Lung (tissue), 12 donors: Measurements from ENCODE around the gene RAPGEF1. TPM values are rescaled to one million over a fixed set of nuclear protein-coding genes. Genes with fewer than 3 reads are reported as not detected.

Experiments
- ATAC-seq: fragments of 200-7000 bp; cut with Tn5 transposase; one replicate; pipeline ENCODE4 v1.9.1; 2020; ENCODE audit warnings: moderate number of reproducible peaks; ENCODE audit not compliant: insufficient read depth, low FRiP score
- DNase-seq, 3 donors: peaks; one replicate each; pipeline ENCODE4 v3.0.0-alpha.2; 2013 to 2017
- H3K27ac ChIP-seq, 2 donors: one replicate each; pipeline ENCODE4 v1.5.1; 2013; ENCODE audit warnings: mild to moderate bottlenecking in 2 of 2, moderate library complexity in 2 of 2, control low read depth in 1 of 2, inconsistent platforms in 1 of 2, low read depth in 1 of 2, low read length in 1 of 2
- H3K27me3 ChIP-seq, 3 donors: one replicate each; pipeline ENCODE4 v1.5.1; 2013; ENCODE audit warnings: low read length in 2 of 3; ENCODE audit not compliant: control insufficient read depth in 3 of 3, insufficient read depth in 3 of 3
- H3K36me3 ChIP-seq, 4 donors: one replicate each; pipeline ENCODE4 v1.5.1; 2013; ENCODE audit warnings: low read length in 4 of 4, mild to moderate bottlenecking in 1 of 4, moderate library complexity in 1 of 4; ENCODE audit not compliant: control insufficient read depth in 4 of 4, insufficient read depth in 4 of 4
- H3K4me1 ChIP-seq, 5 donors: one replicate each; pipeline ENCODE4 v1.5.1; 2013; ENCODE audit warnings: low read length in 5 of 5, mild to moderate bottlenecking in 2 of 5, moderate library complexity in 1 of 5; ENCODE audit not compliant: control insufficient read depth in 5 of 5, insufficient read depth in 5 of 5
- H3K4me3 ChIP-seq: one replicate; pipeline ENCODE4 v1.5.1; 2013; ENCODE audit warnings: mild to moderate bottlenecking, control low read depth, moderate library complexity
- H3K9ac ChIP-seq, 2 donors: one replicate each; pipeline ENCODE4 v1.5.1; 2013; ENCODE audit warnings: low read length in 2 of 2, control low read depth in 1 of 2; ENCODE audit not compliant: insufficient read depth in 1 of 2
- H3K9me3 ChIP-seq, 4 donors: one replicate each; pipeline ENCODE4 v1.5.1; 2013; ENCODE audit warnings: low read length in 3 of 4, mild to moderate bottlenecking in 1 of 4, moderate library complexity in 1 of 4; ENCODE audit not compliant: control insufficient read depth in 4 of 4, insufficient read depth in 3 of 4
- CTCF ChIP-seq: IDR thresholded peaks from 2 replicates; pipeline ENCODE4 v1.5.1; 2012; ENCODE audit warnings: mild to moderate bottlenecking; ENCODE audit errors: control extremely low read depth, extremely low read depth
- WGBS, 2 donors: extraction: QIAGEN DNeasy Blood & Tissue Kit; methylation state at CpG; one replicate each; pipeline ENCODE4 v1.1.7; 2013; 5-methylcytosine and 5-hydroxymethylcytosine counted together
- polyA plus RNA-seq, 2 donors: library from polyadenylated mRNA; stranded (reverse); fragments of 200-250 nt; gene quantifications; one replicate each; pipeline ENCODE4 v1.2.1, GENCODE V29; 2013
- total RNA-seq, 2 donors: library from RNA; depleted of rRNA in 1 of 2; stranded (reverse); fragments of >200 nt in 1 of 2; gene quantifications; one replicate each; pipeline ENCODE4 v1.2.1, GENCODE V29; 2014 to 2021
- donor health status: control.
- donor health status: control.
- donor health status: Bipolar disorder and iron deficiency.
- donor health status: healthy.
- donor health status: DM: yes; HTN: yes; CAD: no.

RAPGEF1 gene
- total and polyA plus RNA-seq, 4 donors = 38.9 to 134 (median 55.1) TPM

- DNase-seq (no peak), ATAC-seq (no peak)
- Histone ChIP-seq H3K36me3 (peaks cover 3 to 62% (median 17%) of the 10 kb centered on the region in 4 donors), H3K4me3 (no peak overlapping the region), H3K27me3 (no peaks in the 10 kb centered on the region), H3K4me1 (peaks cover 0 to 2% (median 0%) of the 10 kb centered on the region in 5 donors), H3K27ac (no peak overlapping the region), H3K9ac (no peak overlapping the region), H3K9me3 (no peaks in the 10 kb centered on the region)
- WGBS, 2 donors = 48 to 67% methylated on average over 13 of the region's 13 CpGs
- no peak for TF ChIP-seq CTCF
Observed at GRCh38 chr9:131590449-131590848, 149.4 kb downstream of the RAPGEF1 start.

GRCh38 chr9:131589993-131590392 is 149.9 kb downstream of the RAPGEF1 start:
- DNase-seq (no peak), ATAC-seq (no peak)
- no peaks in the 10 kb centered on the region for H3K27me3 ChIP-seq
- peaks cover 3 to 63% (median 16%) of the 10 kb centered on the region in 4 donors for H3K36me3 ChIP-seq
- TF ChIP-seq CTCF = no peak
- WGBS, 2 donors = 89 to 93% methylated on average over 14 of the region's 14 CpGs
- no peaks in the 10 kb centered on the region for H3K9me3 ChIP-seq
- H3K27ac ChIP-seq = no peak overlapping the region
- peaks cover 0 to 2% (median 0%) of the 10 kb centered on the region in 5 donors for H3K4me1 ChIP-seq
- no peak overlapping the region for H3K9ac ChIP-seq
- H3K4me3 ChIP-seq = no peak overlapping the region

GRCh38 chr9:131589124-131589711 is 150.7 kb downstream of the RAPGEF1 start:
- no peak for TF ChIP-seq CTCF
- no peak overlapping the region for H3K27ac ChIP-seq
- peaks cover 3 to 63% (median 15%) of the 10 kb centered on the region in 4 donors for H3K36me3 ChIP-seq
- H3K9ac ChIP-seq = no peak overlapping the region
- no peaks in the 10 kb centered on the region for H3K9me3 ChIP-seq
- 96 to 97% methylated on average over 16 of the region's 16 CpGs for WGBS, 2 donors
- ATAC-seq (no peak), DNase-seq (no peak)
- H3K4me3 ChIP-seq = no peak overlapping the region
- peaks cover 0 to 2% (median 0%) of the 10 kb centered on the region in 5 donors for H3K4me1 ChIP-seq
- H3K27me3 ChIP-seq = no peaks in the 10 kb centered on the region

GRCh38 chr9:131588396-131588795 is 151.5 kb downstream of the RAPGEF1 start:
- DNase-seq (no peak), ATAC-seq (no peak)
- Histone ChIP-seq H3K9ac (no peak overlapping the region), H3K27me3 (no peaks in the 10 kb centered on the region), H3K27ac (no peak overlapping the region), H3K36me3 (peaks cover 3 to 67% (median 18%) of the 10 kb centered on the region in 4 donors), H3K9me3 (no peaks in the 10 kb centered on the region), H3K4me3 (no peak overlapping the region), H3K4me1 (peaks cover 0 to 2% (median 0%) of the 10 kb centered on the region in 5 donors)
- WGBS, 2 donors = 96 to 97% methylated on average over 9 of the region's 9 CpGs
- TF ChIP-seq CTCF = no peak
